Caco-2 (cell line): ENCODE data around the gene ZCCHC9. TPM values are rescaled to one million over a fixed set of nuclear protein-coding genes. Genes with fewer than 3 reads are reported as not detected.
"Not testable (repeated sequence)": the region's sequence is repeated elsewhere in the genome, so short reads cannot be mapped to it uniquely, and the experiment has no call there.

Experiments used
- BruUV-seq: library from RNA; stranded (reverse); fragments of 400-500 nt; replicated peaks from 2 replicates; lab custom pipeline; 2021; lab: Mats Ljungman, UMichigan
- CTCF ChIA-PET: fragments of 300-600 bp; sonication (Branson Sonifier 250); formaldehyde crosslinking; loops from one replicate; lab custom pipeline; 2022; ENCODE audit warnings: antibody characterized with exemption; lab: Charles Lee
- POLR2A ChIA-PET: fragments of 300-600 bp; sonication (Branson Sonifier 250); formaldehyde crosslinking; loops from one replicate; lab custom pipeline; 2022; ENCODE audit warnings: antibody characterized with exemption; lab: Charles Lee
- DNase-seq, 2 experiments: peaks; one replicate each; pipeline versions ENCODE4 v3.0.0 to v3.0.0-alpha.2; 2020 to 2022
- H3K27me3 ChIP-seq: replicated peaks from 2 replicates; pipeline ENCODE4 v1.6.0; 2011; ENCODE audit warnings: low read length; ENCODE audit not compliant: control insufficient read depth, insufficient read depth
- H3K36me3 ChIP-seq: 2 replicates; pipeline ENCODE4 v1.5.1; 2011; ENCODE audit warnings: low read length; ENCODE audit not compliant: control insufficient read depth, insufficient read depth
- H3K4me1 ChIP-seq: fragments of 250-450 bp; sonication (Bioruptor Pico); 2 replicates; pipeline ENCODE4 v1.5.1; 2020; ENCODE audit warnings: mild to moderate bottlenecking
- H3K4me3 ChIP-seq: 2 replicates; pipeline ENCODE4 v1.5.1; 2011; ENCODE audit warnings: low read depth, mild to moderate bottlenecking, control low read depth, low read length
- H3K9me3 ChIP-seq: fragments of 250-450 bp; sonication (Bioruptor Pico); 2 replicates; pipeline ENCODE4 v1.5.1; 2020; ENCODE audit warnings: mild to moderate bottlenecking, moderate library complexity
- H3K27ac Mint-ChIP-seq: one replicate; pipeline ENCODE4 v1.8.0; 2022; ENCODE audit warnings: mixed read lengths; ENCODE audit not compliant: unreplicated experiment
- H3K27me3 Mint-ChIP-seq: one replicate; pipeline ENCODE4 v1.8.0; 2022; ENCODE audit warnings: mixed read lengths; ENCODE audit not compliant: insufficient read depth, unreplicated experiment
- H3K36me3 Mint-ChIP-seq: one replicate; pipeline ENCODE4 v1.8.0; 2022; ENCODE audit warnings: mild to moderate bottlenecking, mixed read lengths; ENCODE audit not compliant: insufficient read depth, unreplicated experiment
- H3K4me1 Mint-ChIP-seq: one replicate; pipeline ENCODE4 v1.8.0; 2022; ENCODE audit warnings: low read depth, mixed read lengths; ENCODE audit not compliant: unreplicated experiment
- H3K4me3 Mint-ChIP-seq: one replicate; pipeline ENCODE4 v1.8.0; 2022; ENCODE audit warnings: mild to moderate bottlenecking, moderate library complexity, mixed read lengths; ENCODE audit not compliant: unreplicated experiment
- H3K9me3 Mint-ChIP-seq: one replicate; pipeline ENCODE4 v1.8.0; 2022; ENCODE audit warnings: mixed read lengths; ENCODE audit not compliant: unreplicated experiment
- CTCF ChIP-seq, 2 experiments: fragments of 200-600 bp in 1 of 2; IDR thresholded peaks; 1 replicate in 1 of 2; 2 replicates in 1 of 2; pipeline versions ENCODE4 v1.5.1 to v1.8.0; 2011 to 2022; ENCODE audit warnings: antibody characterized with exemption in 1 of 2, control low read depth in 1 of 2, inconsistent platforms in 1 of 2, low read depth in 1 of 2, low read length in 1 of 2, mild to moderate bottlenecking in 1 of 2, moderate library complexity in 1 of 2; ENCODE audit not compliant: insufficient read depth in 1 of 2, severe bottlenecking in 1 of 2, unreplicated experiment in 1 of 2
- intact Hi-C: fragments of 100-400 bp; cut with micrococcal nuclease; formaldehyde crosslinking; loops from one replicate; pipeline ENCODE4 v1.10.0; 2022; ENCODE audit not compliant: unreplicated experiment
- total RNA-seq: library from RNA; stranded (reverse); gene quantifications from 2 replicates; pipeline ENCODE4 v1.2.3, GENCODE V29; 2022

The ZCCHC9 gene
- total RNA-seq, 1 experiment from 2014 or later: 82.2 TPM

- H3K27me3 Mint-ChIP-seq: no peaks in the 10 kb centered on the region
- peaks cover 20% of the 10 kb centered on the region; the same call in 1 of the 2 replicates for H3K9me3 ChIP-seq
- no peaks in the 10 kb centered on the region for H3K4me1 ChIP-seq
- intact Hi-C loops: no loop called here
- peaks cover 33% of the 10 kb centered on the region for H3K36me3 Mint-ChIP-seq
- no peak for TF ChIP-seq CTCF (IDR thresholded peaks at IDR 0.05; ENCODE audit: insufficient read depth in 1 of 2, low read depth in 1 of 2, low read length in 1 of 2, severe bottlenecking in 1 of 2, unreplicated experiment in 1 of 2)
- H3K4me3 ChIP-seq: no peak overlapping the region
- H3K9me3 Mint-ChIP-seq: peaks cover 43% of the 10 kb centered on the region
- H3K4me3 Mint-ChIP-seq: no peak overlapping the region
- ChIA-PET POLR2A (no interaction called here), CTCF (no interaction called here)
- peaks cover 6% of the 10 kb centered on the region for H3K4me1 Mint-ChIP-seq
- no peaks in the 10 kb centered on the region for H3K27me3 ChIP-seq
- H3K36me3 ChIP-seq: peaks cover 2% of the 10 kb centered on the region; the same call in 1 of the 2 replicates
- no peak for DNase-seq
- no peak overlapping the region for H3K27ac Mint-ChIP-seq
- no TSS peak for BruUV-seq
Observed at GRCh38 chr5:81290146-81290545, 11.2 kb upstream of the ZCCHC9 start.

DNA sequence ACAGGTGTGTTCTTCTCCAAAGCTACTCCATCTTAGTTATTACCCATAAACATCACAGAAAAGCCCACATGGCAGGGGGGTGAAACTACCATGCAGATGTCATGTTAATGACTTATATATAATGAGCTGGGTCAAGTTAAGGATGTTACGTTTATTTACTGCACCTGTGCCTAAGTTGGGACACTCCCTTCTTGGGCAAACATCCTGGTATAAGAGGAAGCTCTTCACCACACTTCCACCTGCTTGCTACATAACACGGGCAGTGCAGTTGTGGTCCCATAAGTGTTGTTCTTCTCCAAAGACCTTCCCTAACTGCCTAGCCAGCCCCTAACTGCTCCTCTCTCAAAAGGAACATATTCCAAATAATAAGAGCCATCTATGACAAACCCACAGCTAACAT is 9.3 kb upstream of the ZCCHC9 start:
- CTCF ChIA-PET: no interaction called here
- BruUV-seq: no TSS peak
- peaks cover 29% of the 10 kb centered on the region for H3K36me3 Mint-ChIP-seq

DNA sequence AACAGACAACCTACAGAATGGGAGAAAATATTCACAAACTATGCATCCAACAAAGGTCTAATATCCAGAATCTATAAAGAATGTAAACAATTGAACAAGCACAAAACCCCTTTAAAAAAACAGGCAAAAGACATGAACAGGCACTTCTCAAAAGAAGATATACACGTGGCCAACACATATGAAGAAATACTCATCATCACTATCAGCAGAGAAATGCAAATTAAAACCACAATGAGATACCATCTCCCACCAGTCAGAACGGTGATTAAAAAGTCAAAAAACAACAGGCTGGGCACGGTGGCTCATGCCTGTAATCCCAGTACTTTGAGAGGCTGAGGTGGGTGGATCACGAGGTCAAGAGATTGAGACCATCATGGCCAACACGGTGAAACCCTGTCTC is 7.4 kb upstream of the ZCCHC9 start:
- H3K27ac Mint-ChIP-seq, DNase-seq, BruUV-seq, intact Hi-C loops, H3K36me3 ChIP-seq, CTCF ChIA-PET, H3K4me3 Mint-ChIP-seq, H3K4me1 ChIP-seq, H3K27me3 ChIP-seq, H3K27me3 Mint-ChIP-seq, POLR2A ChIA-PET, H3K4me1 Mint-ChIP-seq, H3K4me3 ChIP-seq: not testable (repeated sequence)
- H3K9me3 ChIP-seq: peaks cover 20% of the 10 kb centered on the region; the same call in 1 of the 2 replicates
- Mint-ChIP-seq H3K36me3 (peaks cover 32% of the 10 kb centered on the region), H3K9me3 (peaks cover 43% of the 10 kb centered on the region)

More for the DNA sequence above, 9.3 kb upstream of the ZCCHC9 start:
- Mint-ChIP-seq H3K4me1 (peaks cover 2% of the 10 kb centered on the region), H3K9me3 (peaks cover 43% of the 10 kb centered on the region), H3K27me3 (no peaks in the 10 kb centered on the region), H3K4me3 (no peak overlapping the region), H3K27ac (no peak overlapping the region)
- intact Hi-C loops: no loop called here
- no peak for DNase-seq
- no peak overlapping the region for H3K4me3 ChIP-seq
- no peaks in the 10 kb centered on the region for H3K27me3 ChIP-seq
- no peaks in the 10 kb centered on the region for H3K4me1 ChIP-seq
- POLR2A ChIA-PET: no interaction called here
- no peak for TF ChIP-seq CTCF (IDR thresholded peaks at IDR 0.05; ENCODE audit: insufficient read depth in 1 of 2, low read depth in 1 of 2, low read length in 1 of 2, severe bottlenecking in 1 of 2, unreplicated experiment in 1 of 2)
- peaks cover 2% of the 10 kb centered on the region; the same call in 1 of the 2 replicates for H3K36me3 ChIP-seq
- H3K9me3 ChIP-seq: peaks cover 20% of the 10 kb centered on the region; the same call in 1 of the 2 replicates
